GM18868 (cell line): Measurements from ENCODE around the gene ESPN.

Experiments
- ATAC-seq: cut with Tn5 transposase; IDR thresholded peaks from one replicate; pipeline ENCODE4 v1.9.1; 2021; ENCODE audit warnings: mild to moderate bottlenecking, moderate library complexity; ENCODE audit not compliant: unreplicated experiment

The ESPN gene

DNA sequence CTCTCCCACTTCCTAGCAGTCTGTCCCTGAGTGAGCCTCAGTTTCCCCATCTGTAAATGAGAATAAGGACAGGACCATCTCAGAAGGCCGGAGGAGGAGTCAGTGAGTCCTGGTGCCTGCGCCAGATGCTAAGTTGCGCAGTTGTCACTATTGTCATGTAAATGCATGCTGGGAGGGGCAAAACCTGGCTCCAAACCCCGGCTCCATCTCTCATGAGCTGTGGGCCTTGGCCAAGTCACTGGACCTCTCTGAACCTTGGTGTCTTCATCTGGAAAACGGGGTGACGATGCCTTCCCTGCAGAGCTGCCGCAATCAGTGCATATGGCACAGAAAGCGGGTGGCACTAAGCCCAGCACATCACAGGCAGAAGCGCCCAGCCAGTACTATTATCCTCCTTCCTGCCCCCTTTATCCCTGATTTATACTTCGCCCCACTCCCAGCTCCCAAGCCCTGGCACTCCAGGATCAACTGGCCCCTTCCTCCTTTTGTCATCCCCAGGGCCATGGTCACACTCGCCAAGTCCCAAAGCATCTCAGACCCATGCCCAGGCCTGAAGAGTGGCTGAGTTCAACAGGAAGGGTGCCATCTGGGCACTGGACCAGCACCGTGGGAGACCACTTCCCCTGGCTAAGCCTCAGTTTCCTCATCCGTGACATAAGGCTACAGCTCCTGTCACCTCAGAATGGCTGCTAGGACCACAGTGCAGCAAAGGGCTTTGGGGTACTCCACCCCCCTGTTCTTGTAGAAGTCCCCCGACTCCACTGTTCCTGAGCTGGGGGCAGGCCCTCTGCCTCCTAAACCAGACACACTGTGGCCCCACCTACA is 71.2 kb downstream of the ESPN start:
- ATAC-seq, result no peak

DNA sequence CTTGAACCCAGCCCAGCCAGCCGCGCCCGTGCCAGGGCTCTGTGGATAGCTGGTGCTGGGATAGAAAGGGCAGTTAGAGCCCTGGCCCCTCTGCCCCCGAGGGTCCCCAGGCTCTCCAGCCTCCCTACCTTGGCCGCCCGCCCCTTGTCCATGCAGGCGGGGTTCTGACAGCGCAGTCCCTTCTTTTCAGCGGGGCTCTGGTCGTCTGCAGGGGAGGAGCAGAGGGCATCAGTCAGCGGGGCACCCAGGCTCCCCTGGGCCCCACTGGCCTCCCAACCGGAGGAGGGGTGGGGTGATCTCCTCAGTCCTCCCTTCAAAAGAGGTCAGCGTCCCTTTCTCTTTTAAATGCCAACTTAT is 71.8 kb downstream of the ESPN start:
- no peak for ATAC-seq

DNA sequence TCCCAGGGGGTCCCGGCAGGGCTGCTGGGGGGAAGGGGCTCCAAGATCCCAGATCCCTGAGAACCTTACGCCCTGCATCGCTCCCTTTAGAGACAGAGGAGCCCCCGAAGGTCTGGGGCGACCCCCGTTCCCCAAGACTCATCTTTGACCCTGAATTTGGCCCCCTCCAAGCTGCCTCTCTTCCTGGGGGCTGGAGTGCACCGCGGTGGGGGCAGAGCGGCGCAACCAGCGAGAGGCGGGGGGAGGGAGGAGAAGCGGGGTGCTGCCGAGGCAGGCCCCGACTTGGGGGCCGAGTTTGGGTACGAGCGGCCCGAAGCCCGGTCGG is 72.3 kb downstream of the ESPN start:
- ATAC-seq, result no peak

DNA sequence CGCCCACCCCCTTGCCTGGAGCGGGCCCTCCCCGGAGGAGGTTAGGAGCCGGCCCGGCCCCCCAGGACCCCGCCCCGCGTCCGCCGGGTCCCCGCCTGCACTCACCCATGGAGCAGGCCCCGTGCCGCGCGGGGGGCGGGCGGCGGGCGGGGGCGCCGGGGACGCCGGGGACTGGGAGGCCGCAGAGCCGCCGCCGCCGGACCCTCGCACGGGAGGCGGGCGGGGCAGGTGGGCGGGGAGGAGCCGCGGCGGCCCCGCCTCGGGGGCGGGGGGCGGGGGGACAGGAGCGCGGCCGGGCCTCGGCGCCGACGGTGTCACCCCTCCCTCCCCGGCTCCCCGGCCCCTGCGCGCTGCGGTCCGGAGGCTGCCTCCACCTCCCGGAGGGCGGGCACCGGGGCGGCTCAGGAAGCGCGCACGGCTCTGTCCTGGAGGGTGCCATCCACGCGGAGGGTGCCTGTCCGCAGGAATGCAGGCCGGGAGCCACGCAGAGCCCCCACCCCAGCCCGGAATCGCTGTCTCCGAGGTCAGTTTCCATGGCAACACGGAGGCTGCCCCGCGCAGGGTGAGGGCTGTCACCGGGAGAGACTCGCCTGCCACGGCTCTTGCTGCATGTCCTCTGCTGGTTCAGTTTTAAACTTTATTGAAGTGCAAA is 72.8 kb downstream of the ESPN start:
- no peak for ATAC-seq

DNA sequence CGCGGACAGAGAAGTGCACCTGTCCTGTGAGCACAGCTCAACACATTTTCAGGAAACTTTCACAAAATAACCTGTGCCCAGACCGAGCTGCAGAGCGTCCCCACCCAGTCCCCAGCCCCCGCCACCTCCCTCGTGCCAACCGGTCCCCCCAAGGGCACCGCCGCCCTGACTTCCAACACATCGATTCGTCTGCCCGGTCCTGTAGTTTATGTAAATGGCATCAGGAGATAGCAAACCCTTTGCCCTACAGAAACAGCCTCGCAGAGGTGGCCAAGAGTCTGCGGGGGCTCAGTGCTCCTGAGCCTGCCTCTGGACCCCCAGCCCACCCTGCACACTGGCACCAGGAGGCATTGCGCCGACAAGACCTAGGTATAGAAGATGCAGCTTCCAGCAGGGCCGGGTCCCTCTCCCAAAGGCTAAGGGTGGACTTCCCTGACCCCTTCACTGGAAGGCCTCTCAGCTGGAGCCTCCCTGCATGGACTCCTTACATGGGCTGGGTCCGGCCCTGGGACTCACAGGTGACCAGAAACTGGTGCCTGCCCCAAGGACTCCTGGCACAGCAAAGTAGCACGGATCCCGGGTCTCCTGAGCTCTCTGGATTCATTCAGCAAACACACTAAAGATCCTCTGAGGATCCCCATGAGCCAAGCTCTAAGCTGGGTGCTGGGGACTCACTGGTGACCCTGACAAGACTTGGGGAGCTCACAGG is 73.4 kb downstream of the ESPN start:
- ATAC-seq, result no peak

DNA sequence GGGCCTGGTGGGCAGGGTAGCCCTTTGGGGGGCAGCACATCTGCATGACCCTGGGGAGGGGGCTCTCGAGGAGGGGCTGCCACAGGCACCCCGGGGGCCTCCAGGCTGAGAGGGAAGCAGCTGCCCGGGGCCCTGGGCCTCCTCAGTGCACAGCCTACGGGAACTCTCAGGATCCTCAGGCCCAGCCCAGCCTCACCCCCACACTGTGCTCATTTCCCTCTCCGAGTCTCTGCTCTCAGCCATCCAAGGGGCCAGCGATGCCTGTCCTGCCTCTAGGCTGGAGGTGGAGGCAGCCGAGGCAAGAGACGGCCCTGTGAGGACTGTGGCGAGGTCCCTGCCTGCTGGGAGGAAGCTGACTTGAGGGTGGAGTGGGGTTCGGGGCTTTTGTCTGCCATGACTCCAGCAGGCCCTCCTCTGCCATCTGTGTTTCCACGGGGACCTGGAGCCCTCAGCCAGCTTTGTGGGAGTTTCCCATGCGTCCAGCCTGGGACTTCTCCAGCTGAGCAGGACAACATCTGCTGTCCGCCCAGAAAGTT is 74.1 kb downstream of the ESPN start:
- no peak for ATAC-seq

DNA sequence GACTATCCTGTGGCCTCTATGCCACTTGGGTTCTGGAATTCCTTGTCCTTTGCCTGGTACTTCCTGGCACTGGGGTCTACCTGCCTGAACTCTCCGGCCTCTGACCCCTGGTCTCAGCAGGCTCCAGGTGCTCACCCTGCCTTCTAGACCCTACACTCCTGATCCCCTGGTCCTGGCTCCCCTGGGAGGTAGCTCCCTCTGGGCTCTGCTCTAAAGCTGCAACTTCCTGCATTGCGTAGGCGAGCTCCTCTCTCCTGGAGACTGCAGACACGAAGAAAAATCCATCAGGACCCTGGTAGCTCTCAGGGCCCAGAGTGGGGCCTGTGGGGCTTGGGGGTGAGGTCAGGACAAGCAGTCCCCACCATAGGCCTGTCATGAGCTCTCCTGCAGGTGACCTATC is 74.7 kb downstream of the ESPN start:
- ATAC-seq, result no peak

DNA sequence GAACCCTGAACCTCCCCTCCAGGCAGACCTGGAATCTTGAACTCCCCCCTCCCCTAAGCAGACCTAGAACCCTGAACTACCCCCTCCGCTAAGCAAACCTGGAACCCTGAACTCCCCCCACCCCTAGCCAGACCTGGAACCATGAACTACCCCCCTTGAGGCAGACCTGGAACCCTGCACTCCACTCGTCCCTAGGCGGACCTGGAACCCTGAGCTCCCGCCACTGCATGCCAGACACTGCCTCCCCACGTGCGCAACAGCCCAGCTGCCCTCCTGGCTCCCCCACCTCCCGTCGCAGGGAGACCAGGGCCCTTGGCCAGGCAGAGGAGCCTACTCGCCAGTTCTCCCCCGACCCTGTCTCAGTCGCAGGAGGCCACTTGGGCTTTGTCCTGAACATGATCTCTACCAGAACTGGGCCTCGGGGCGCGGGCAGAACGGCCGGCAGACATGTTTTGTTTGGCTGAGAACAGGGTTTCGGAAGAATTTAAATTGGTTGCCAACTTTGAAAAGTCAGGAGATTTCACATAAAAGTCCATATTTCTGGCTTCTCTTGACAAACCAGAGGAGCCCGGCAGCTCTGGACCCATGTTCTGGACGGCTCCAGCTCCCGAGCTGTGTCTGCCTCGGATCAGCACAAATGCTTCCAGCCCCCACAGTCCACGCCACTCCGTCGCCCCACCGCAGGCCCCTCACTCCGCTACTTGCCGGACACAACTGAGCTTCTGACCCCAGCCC is 76.1 kb downstream of the ESPN start:
- no peak for ATAC-seq

DNA sequence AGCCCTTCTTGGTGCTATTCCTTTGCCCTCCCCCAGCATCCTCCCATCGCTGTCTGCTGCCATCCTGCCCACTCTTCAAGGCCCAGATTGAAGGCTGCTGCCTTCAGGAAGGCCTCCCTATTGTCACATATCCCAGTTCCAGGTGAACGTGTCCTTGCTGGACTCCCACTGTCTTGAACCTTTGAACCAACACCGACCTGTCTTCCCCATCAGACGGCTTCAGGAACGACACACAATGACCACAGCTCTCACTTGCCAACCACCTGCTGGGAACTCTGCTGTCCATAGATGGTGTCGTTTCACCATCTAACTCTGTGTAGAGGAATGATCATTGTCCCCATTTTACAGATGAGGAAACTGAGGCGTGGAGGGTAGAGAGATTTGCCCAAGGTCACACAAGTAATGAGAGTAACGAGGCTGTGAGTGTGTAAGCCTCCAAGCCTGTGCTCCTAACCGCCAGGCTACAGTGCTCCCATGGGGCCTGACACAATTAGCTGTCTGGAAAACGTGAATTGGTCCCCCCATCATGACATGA is 76.8 kb downstream of the ESPN start:
- ATAC-seq, result no peak

DNA sequence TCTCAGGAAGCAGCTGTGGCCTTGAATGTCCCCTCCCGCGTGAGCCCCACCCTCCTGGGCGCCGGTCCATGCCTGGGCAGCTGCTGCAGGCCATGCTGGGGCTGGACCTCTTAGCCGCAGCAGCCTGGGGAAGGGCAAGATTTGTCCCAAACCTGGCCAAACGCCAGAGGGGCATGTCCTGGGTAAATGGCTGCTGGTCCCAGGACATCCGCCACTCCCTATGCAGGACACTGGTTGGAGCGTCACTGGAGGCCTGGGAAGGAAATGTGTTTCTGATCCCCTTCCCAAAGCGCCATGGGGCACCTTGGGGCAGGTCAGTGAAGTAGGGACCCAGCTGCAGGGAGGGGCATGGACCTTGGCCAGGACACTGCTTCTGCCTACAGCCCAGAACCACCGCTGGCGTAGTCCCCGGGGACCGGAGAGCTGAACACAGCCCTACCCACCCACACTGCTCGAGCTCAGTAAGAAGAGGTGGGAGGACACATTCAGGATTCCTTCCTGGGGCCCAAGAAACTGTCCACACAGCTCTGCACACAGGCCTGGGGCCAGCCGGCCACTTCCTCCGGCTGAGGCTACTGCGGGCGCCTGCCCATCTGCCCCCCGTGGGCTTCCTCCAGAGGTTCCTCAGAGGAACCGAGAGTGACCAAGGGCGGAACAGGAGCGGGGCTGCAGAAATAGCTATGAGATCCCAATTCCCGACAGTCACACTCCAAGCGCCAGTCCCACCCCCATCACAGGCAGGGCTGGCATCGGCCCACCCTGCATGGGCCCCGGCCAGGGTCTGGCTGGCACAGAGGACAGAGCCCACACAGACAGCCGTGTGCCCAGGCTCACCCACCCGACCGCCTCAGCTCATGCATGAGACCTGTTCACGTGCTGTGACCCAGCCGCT is 77.7 kb downstream of the ESPN start:
- ATAC-seq, result no peak

DNA sequence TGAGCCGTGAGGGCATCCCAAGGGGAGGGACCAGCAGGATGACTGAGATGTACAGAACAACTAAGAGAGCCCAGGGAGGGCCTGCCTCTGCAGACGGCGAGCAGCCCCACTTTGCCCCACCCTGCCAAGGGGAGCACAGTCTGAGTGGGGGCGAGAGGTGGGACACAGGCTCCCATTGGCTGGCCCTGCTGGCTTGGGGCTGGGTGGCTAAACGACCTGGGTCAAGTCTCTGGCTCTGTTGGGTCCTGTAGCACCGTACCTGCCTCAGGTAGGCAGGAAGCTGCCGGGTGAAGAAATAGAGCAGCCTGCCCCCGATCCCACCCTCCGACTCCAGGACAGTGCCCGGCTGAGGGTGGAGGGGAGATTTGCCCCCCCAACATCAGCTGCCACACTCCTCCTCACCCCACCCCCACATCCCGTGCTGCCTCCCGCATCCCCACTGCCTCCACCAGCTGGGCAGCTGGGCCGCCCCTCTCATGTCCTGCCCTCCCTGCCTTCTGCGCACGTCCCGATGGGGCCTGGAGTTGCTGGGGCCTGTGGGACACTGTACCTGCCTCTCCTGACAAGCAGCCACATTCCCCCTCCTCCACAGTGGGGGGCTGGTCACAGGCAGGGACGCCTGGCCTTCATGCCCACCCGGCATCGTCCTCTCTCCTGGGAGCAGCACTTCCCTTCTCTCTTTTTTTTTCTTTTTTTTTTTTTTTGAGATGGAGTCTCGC is 79.5 kb downstream of the ESPN start:
- ATAC-seq, result no peak

DNA sequence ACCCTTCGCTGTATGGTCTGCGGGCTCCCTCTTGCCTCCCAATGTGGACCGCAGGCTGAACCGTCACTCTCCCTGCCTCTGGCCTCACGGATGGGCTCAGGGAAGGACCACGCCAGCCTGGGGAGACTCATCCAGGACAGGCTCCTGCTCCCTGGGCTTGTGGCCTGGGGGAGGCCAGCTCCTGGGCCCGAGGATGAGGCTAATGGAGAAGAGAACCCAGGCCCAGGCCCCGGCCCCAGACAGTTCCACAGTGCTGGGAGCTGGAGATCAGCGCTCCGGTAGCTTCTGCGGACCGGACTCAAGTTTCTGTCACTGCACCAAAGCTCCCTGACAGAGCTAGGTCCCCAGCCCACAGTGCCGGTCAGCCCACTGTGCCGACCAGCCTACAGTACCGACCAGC is 80.3 kb downstream of the ESPN start:
- no peak for ATAC-seq

DNA sequence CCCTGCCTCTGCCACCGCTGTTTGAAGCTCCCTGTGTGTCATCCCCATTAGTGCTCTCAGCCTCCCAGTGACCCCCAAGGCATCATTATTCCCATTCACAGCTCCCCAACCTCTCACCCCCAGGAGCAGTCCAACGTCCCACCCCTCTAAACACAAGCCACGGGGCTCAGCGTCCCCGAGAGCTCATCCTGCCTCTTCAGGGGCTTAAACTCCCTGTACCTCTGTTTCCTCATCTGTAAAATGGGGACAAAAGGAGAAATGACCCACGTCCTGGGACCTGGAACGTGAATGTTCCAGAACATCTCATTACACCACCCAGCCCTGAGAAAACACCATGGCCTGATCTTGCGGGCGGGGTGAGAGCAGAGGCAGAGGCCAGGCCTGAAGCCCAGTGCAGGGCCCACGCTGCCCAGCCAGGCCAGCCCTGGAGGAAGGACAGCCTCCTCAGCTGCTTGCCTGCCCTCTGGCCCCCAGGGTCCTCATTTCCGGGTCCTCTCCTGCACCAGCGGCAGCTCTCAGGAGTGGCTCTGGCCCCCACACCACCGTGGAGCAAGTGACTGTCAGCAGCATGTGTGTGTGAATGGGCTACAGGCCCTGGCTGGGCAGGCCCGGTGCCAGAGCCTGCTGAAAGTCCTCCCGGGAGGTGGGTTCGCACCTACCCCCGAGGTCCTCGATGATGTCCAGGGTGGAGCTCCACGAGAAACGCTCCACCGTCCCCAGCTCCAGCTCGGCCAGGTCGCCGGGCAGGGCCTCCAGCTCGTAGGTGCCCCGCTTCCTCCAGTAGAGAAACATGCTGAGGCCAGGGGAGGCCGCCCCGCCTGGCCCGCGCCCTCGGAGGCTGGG is 81.0 kb downstream of the ESPN start:
- ATAC-seq, result no peak

DNA sequence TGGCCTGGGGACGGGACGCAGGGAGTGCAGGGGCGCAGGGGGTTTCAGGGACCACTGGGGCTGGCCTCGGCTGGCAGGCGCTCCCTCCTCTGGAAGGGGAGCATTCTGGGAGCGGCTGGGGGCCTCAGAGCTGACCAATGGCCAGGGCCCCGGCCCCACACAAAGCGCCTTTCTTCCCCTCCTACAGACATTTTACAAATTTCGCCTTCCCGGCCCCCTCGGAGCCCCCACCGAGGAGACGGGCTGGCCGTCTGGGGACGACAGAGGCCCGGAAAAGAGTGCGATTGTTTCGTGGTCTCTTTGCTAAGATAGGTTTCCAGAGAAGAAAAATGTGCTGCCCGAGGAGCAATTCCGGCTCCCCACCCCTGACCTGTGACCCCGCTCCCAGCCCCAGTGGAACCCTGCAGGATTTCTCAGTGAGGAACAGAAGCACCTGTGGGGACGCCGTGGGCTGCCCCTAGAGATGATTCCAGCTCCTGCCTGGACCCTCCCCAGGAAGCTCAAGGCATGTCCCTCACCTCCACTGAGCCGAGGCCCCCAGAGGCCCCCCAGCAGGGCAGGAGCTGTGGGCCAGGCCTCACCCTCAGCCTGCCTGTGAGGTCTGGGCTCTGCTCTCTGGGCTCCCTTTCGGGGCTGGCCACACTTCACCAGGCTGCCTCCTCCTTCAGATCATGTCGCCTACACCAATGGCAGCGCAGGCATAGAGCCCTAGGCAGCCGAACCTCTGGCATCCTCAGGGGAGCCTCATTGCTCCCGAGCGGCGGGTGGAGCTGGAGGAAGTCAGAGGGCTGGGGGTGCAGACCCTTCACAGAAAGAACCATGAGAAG is 81.8 kb downstream of the ESPN start:
- no peak for ATAC-seq

DNA sequence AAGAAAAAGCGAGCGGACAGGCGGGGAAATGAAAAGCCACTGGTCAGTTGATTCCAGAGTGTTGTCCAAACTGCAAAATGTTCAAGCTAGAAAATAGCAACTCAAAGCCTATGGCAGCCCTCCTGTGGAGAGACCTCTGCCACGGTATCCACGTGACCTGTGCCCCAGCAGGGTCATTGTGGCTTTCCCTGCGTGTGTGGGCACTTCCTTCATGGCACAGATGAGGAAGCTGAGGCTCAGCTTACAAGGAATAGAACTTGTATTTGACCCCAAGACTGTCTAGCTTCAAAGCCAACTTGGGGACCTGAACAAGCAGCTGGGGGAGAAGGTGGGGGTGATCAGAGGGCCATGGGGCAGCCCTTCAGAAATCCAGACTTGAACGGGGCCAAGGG is 82.5 kb downstream of the ESPN start:
- ATAC-seq, result no peak

DNA sequence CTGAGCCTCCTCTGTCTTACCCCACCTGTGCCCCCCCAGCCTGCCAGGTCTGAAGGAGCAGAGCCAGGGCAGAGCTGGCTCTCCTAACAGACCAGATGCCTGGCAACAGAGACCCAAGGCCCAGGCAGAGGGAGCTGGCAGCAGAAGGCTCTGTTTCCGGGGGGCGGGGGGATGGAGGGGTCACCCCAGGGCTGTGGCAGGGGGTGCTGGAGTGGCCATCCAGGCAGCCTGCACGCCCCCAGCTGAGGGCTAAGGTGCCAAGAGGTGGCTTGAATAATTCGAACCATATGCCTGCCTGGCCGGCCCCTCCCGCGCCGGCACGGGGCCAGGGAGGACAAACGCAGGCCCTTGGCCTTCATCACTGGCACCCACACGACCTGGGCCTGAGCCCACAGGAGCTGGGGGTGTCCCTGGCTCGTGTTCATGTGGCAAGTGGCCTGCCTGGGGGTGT is 82.9 kb downstream of the ESPN start:
- ATAC-seq, result no peak

DNA sequence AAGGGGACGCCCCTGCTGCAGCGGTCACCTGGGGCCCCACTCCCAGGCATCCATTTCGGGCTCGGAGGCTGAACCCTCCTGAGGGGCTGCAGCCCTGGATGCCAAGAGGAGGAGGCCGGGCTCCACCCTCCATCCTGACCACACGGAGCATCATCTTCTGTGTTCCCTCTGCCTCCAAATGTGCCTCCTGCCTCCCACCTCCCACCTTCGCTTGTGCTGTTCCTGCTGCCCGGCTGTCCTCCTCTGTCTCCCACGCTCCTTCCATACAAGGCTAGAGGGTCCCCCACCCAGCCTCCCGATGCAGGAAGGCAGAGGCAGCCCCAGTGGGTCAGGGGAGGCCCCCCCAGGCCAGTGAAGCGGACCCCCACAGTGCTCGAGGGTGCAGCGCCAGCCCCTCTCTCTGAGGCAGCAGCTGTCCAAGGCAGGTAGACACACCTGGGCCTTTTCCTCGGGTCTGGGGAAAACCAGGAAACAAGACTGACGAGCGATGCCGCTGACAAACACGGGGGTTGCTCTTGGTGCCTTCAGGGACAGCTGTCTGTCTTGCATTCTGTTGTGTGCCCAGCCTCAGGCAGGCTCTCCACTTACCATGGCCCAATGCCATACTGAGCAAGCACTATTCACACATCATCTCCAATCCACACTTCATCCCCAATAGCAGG is 83.7 kb downstream of the ESPN start:
- ATAC-seq, result no peak
